Common myeloid progenitor, CD34-positive (primary cell): Measurements from ENCODE around the gene FAM117A.
"Not testable (repeated sequence)": the region's sequence is repeated elsewhere in the genome, so short reads cannot be mapped to it uniquely, and the experiment has no call there.

Source experiments
- CTCF ChIA-PET: fragments of 350-600 bp; sonication (Branson Sonifier 250); formaldehyde crosslinking; loops from one replicate; lab custom pipeline; 2021; ENCODE audit warnings: antibody characterized with exemption; lab: Charles Lee
- POLR2A ChIA-PET: fragments of 350-600 bp; sonication (Branson Sonifier 250); formaldehyde crosslinking; loops from one replicate; lab custom pipeline; 2021; ENCODE audit warnings: antibody characterized with exemption; lab: Charles Lee
- DNase-seq, 3 donors: peaks; one replicate each; pipeline versions ENCODE4 v3.0.0 to v3.0.0-alpha.2; 2013
- H3K27ac ChIP-seq, 2 experiments: 1 replicate in 1 of 2; 2 replicates in 1 of 2; pipeline ENCODE4 v1.7.0; 2013; ENCODE audit warnings: inconsistent platforms in 2 of 2, low read length in 2 of 2, mild to moderate bottlenecking in 2 of 2, low read depth in 1 of 2, moderate library complexity in 1 of 2; ENCODE audit not compliant: severe bottlenecking in 2 of 2, insufficient read depth in 1 of 2, poor library complexity in 1 of 2
- H3K27me3 ChIP-seq, 5 experiments: replicated peaks in 2 of 5; 1 replicate in 3 of 5; 2 replicates in 2 of 5; pipeline versions ENCODE4 v1.6.1 to v1.7.0; 2013; ENCODE audit warnings: low read length in 4 of 5, mild to moderate bottlenecking in 2 of 5, moderate library complexity in 2 of 5, inconsistent platforms in 1 of 5; ENCODE audit not compliant: insufficient read depth in 5 of 5, control insufficient read depth in 4 of 5
- H3K36me3 ChIP-seq, 4 experiments: 1 replicate in 2 of 4; 2 replicates in 2 of 4; pipeline versions ENCODE4 v1.6.1 to v1.7.0; 2013; ENCODE audit warnings: low read length in 3 of 4, control low read depth in 1 of 4, mild to moderate bottlenecking in 1 of 4; ENCODE audit not compliant: control insufficient read depth in 4 of 4, insufficient read depth in 4 of 4
- H3K4me1 ChIP-seq, 4 experiments: 1 replicate in 3 of 4; 2 replicates in 1 of 4; pipeline versions ENCODE4 v1.6.1 to v1.7.1; 2013; ENCODE audit warnings: low read length in 3 of 4, mild to moderate bottlenecking in 3 of 4, control low read depth in 1 of 4, inconsistent platforms in 1 of 4, moderate library complexity in 1 of 4; ENCODE audit not compliant: control insufficient read depth in 4 of 4, insufficient read depth in 4 of 4; ENCODE audit errors: control extremely low read depth in 1 of 4
- H3K4me3 ChIP-seq, 7 experiments: 1 replicate in 4 of 7; 2 replicates in 3 of 7; pipeline versions ENCODE4 v1.5.1 to v1.7.0; 2013; ENCODE audit warnings: mild to moderate bottlenecking in 7 of 7, low read length in 6 of 7, moderate library complexity in 6 of 7, inconsistent platforms in 2 of 7, low read depth in 2 of 7, control low read depth in 1 of 7; ENCODE audit not compliant: insufficient read depth in 4 of 7, control insufficient read depth in 1 of 7; ENCODE audit errors: extremely low read depth in 1 of 7
- H3K9me3 ChIP-seq, 5 experiments: 1 replicate in 4 of 5; 2 replicates in 1 of 5; pipeline versions ENCODE4 v1.6.1 to v1.7.1; 2013; ENCODE audit warnings: low read length in 4 of 5, mild to moderate bottlenecking in 2 of 5, inconsistent platforms in 1 of 5, low read depth in 1 of 5, moderate library complexity in 1 of 5; ENCODE audit not compliant: control insufficient read depth in 4 of 5, insufficient read depth in 2 of 5; ENCODE audit errors: control extremely low read depth in 1 of 5
- WGBS: methylation state at CpG from one replicate; pipeline ENCODE4 v1.1.5; 2013; ENCODE audit not compliant: insufficient coverage; 5-methylcytosine and 5-hydroxymethylcytosine counted together

The FAM117A gene

DNA sequence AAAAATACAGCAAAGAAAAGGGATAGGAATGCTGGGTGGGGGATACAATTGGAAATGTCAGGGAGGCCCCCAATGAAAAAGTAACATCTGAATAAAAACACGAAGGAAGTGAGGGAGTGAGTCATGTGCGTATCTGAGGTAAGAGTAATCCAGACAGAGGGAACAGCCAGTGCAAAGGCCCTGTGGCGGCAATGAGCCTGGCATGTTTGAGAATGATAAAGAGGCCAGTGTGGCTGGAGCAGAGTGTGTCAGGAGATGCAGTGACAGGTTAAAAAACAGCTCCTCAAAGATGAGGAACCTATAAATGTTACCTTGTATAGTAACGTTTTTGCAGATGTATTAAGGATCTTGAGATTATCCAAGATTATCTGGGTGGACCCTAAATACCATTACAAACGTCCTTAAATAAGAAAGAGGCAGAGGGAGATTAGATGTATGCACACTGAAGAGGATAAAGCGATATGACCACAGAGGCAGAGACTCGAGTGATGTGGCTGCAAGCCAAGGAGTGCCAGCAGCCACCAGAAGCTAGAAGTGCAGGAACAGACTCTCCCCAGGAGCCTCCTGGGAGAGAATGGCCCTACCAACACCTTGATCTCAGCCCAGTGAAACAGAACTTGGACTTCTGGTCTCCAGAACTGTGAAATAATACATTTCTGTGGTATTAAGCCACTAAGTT is 38.3 kb downstream of the FAM117A start:
- H3K4me1 ChIP-seq, result peaks cover 6 to 43% (median 31%) of the 10 kb centered on the region in 4 experiments
- H3K27me3 ChIP-seq, result no peaks in the 10 kb centered on the region
- H3K9me3 ChIP-seq, result peaks cover 0 to 2% (median 0%) of the 10 kb centered on the region in 5 experiments
- no peak overlapping the region for H3K4me3 ChIP-seq
- ChIA-PET CTCF (interaction anchor here (5.8 to 5.9 kb wide), 2 partner anchors 9 to 15 kb away, joined by 31 to 38 read pairs; partner anchors contain the start of gene SLC35B1), POLR2A (no interaction called here)
- peaks cover 10 to 95% (median 59%) of the 10 kb centered on the region in 4 experiments for H3K36me3 ChIP-seq
- peak overlapping the region in 1 of 2 experiments; percentile 58 for H3K27ac ChIP-seq
- DNase-seq, result no peak
- WGBS, result 92% methylated on average over 5 of the region's 7 CpGs

DNA sequence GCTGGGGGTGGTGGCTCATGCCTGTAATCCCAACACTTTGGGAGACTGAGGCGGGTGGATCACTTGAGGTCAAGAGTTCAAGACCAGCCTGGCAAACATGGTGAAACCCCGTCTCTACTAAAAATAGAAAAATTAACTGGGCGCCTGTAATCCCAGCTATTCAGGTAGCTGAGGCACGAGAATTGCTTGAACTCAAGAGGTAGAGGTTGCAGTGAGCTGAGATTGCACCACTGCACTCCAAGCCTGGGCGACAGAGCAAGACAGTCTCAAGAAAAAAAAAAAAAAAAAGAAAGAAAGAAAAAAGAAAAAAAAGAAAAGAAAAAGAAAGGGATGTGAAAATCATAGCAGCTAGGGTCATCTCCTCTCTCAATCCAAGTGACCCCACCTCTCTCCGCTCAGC is 39.4 kb downstream of the FAM117A start:
- Histone ChIP-seq H3K36me3 (peaks cover 19 to 96% (median 65%) of the 10 kb centered on the region in 4 experiments), H3K27ac (peak overlapping the region in 1 of 2 experiments; percentile 58), H3K4me1 (peaks cover 6 to 32% (median 23%) of the 10 kb centered on the region in 4 experiments)
- not testable (repeated sequence) for H3K27me3 ChIP-seq, DNase-seq, H3K4me3 ChIP-seq, H3K9me3 ChIP-seq
- ChIA-PET POLR2A (interaction anchor here (1.0 to 1.2 kb wide), 2 partner anchors 8 to 15 kb away, joined by 3 read pairs; no protein-coding TSS in a partner anchor), CTCF (interaction anchor here (1.3 to 8.0 kb wide), 3 partner anchors 12 to 40 kb away, joined by 4 to 68 read pairs (median 6); partner anchors contain the start of genes FAM117A and SLC35B1)
- 100% methylated on average over 3 of the region's 6 CpGs for WGBS

DNA sequence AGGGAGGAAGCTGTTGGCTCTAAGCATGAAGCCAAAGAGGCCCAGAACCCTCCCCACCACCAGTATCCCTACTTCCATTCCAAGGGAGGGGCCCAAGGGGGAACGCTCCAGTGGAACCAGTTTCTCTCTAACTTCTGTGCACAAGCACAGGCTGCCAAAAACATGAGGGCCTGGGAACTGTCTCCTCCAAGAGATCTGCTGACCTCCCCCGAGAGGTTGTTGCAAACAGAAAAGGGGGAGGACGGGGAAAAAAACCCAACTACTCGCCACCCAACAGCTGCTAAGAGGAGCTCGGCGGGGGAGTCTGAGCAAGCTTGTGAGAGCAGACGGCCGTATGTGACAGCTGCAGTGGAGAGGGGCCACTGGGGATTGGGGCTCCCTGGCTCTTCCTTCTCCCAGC is 40.5 kb downstream of the FAM117A start:
- Histone ChIP-seq H3K36me3 (peaks cover 20 to 96% (median 67%) of the 10 kb centered on the region in 4 experiments), H3K4me3 (no peak overlapping the region), H3K27ac (peak overlapping the region; percentile 21 to 67), H3K27me3 (no peaks in the 10 kb centered on the region), H3K9me3 (peaks cover 0 to 2% (median 0%) of the 10 kb centered on the region in 5 experiments), H3K4me1 (peaks cover 0 to 24% (median 15%) of the 10 kb centered on the region in 4 experiments)
- POLR2A ChIA-PET, result interaction anchor here (0.9 to 1.2 kb wide), 3 partner anchors 15 to 65 kb away, joined by 3 read pairs; no protein-coding TSS in a partner anchor
- no peak for DNase-seq
- WGBS, result 90% methylated on average over 2 of the region's 8 CpGs
- CTCF ChIA-PET, result interaction anchor here (1.3 to 8.0 kb wide), 4 partner anchors 13 to 41 kb away, joined by 4 to 68 read pairs (median 5); partner anchors contain the start of genes FAM117A and SLC35B1

DNA sequence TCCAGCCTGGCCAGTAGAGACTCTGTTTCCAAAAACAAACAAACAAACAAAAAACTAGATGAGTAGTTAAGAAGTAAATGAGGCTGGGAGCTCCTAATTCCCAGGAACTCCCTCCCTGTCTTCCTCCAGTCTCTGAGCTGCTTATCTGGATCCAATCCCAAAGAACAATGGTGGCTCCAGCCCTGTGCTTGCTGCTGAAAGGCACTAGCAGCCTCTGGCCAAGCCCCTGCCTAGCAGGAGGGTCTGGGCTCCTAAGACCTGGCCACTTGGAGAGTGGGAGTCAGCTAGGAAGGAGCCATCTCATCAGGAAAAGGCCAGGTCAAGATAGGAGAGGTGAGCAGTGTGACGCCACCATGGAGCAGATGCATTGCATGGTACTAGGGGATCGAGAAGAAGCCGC is 41.9 kb downstream of the FAM117A start:
- H3K27ac ChIP-seq, result peak overlapping the region in 1 of 2 experiments; percentile 67
- 92% methylated on average over 3 of the region's 3 CpGs for WGBS
- ChIA-PET CTCF (interaction anchor here (0.8 to 8.0 kb wide), 6 partner anchors 9 to 25 kb away, joined by 3 to 68 read pairs (median 5); partner anchors contain the start of gene SLC35B1), POLR2A (interaction anchor here (0.6 to 0.9 kb wide), 3 partner anchors 15 to 26 kb away, joined by 3 read pairs; no protein-coding TSS in a partner anchor)
- peaks cover 0 to 2% (median 0%) of the 10 kb centered on the region in 5 experiments for H3K9me3 ChIP-seq
- no peak overlapping the region for H3K4me3 ChIP-seq
- no peaks in the 10 kb centered on the region for H3K27me3 ChIP-seq
- H3K36me3 ChIP-seq, result peaks cover 32 to 96% (median 70%) of the 10 kb centered on the region in 4 experiments
- peaks cover 0 to 20% (median 12%) of the 10 kb centered on the region in 4 experiments for H3K4me1 ChIP-seq
- no peak for DNase-seq

DNA sequence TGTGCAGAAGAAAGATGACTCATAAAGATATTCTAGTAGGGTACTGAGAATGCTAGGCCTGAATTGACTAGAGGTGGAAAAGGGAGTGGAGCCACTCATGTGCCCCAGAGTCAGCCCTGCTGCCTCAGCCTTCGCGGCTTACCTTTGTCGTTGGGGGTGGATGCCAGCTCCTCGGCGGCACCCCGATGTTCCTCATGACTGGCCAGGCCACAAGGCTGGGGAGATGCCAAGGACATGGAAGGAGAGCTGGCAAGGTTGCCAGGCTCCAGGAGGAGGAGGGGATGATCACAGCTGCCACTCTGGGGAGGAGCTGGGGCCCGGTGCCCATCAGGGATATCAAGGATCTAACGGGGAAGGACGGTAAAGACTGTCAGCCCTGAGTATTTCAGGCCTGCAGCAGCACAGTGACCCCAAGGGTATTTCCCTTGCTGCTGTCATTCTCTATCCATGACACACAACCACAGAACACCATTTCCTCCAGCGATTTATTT is 46.5 kb downstream of the FAM117A start:
- DNase-seq, result no peak
- Histone ChIP-seq H3K4me3 (no peak overlapping the region), H3K4me1 (peaks cover 0 to 7% (median 1%) of the 10 kb centered on the region in 4 experiments), H3K27ac (peak overlapping the region in 1 of 2 experiments; percentile 66), H3K36me3 (peaks cover 32 to 98% (median 70%) of the 10 kb centered on the region in 4 experiments), H3K27me3 (no peaks in the 10 kb centered on the region), H3K9me3 (no peaks in the 10 kb centered on the region)
- ChIA-PET CTCF (interaction anchor here (1.2 to 8.0 kb wide), 3 partner anchors 7 to 160 kb away, joined by 7 to 68 read pairs (median 31); partner anchors contain the start of gene SLC35B1), POLR2A (no interaction called here)
- 85% methylated on average over 3 of the region's 10 CpGs for WGBS

DNA sequence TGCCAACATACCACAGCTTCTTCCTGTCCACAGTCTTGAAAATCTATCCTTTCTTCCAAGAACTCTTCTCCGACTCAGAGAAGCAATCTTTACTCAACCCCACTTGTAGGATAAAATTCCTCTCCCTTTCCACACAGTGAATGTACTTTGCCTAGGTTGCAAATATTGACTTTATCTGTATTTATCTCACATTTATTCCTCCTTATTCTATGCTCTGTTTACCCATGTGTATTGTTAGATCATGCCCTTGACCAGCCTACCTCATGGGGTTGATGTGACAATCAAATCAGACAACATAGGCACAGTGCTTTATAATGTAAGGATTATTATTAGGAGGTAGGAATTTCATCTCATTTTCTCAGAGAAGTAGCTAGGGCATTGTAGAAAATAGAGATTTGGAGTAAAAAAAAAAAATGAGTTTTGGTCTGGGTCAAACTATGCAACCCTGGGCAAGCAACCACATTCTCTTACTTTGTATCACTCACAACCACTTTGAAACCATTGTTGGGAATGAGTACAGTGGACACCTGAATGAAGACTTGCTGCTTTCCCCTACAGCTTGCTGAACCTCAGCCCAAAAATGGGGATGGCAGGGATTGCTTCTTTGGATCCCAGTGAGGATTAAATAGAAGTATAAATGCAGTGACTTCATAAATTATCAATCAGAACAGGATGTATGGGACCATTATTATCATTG is 47.1 kb downstream of the FAM117A start:
- DNase-seq, result no peak
- 86% methylated on average over 1 of the region's 1 CpG for WGBS
- Histone ChIP-seq H3K4me3 (no peak overlapping the region), H3K36me3 (peaks cover 33 to 97% (median 71%) of the 10 kb centered on the region in 4 experiments), H3K9me3 (no peaks in the 10 kb centered on the region), H3K27ac (peak overlapping the region in 1 of 2 experiments; percentile 66), H3K27me3 (no peaks in the 10 kb centered on the region), H3K4me1 (peaks cover 0 to 8% (median 3%) of the 10 kb centered on the region in 4 experiments)
- POLR2A ChIA-PET, result no interaction called here
- CTCF ChIA-PET, result interaction anchor here (0.5 to 8.0 kb wide), 6 partner anchors 7 to 160 kb away, joined by 3 to 68 read pairs (median 7); partner anchors contain the start of genes KAT7 and SLC35B1
